Amniotic stem cell (primary cell): ENCODE results near the gene CCND1.
"Not testable (repeated sequence)": the region's sequence is repeated elsewhere in the genome, so short reads cannot be mapped to it uniquely, and the experiment has no call there.

Experiments used
- DNase-seq: peaks from one replicate; lab custom pipeline; 2025; lab: John Stamatoyannopoulos, UW

The CCND1 gene

GRCh38 chr11:69617682-69618081 lies 23.3 kb upstream of the CCND1 start:
- DNase-seq = no peak

DNA sequence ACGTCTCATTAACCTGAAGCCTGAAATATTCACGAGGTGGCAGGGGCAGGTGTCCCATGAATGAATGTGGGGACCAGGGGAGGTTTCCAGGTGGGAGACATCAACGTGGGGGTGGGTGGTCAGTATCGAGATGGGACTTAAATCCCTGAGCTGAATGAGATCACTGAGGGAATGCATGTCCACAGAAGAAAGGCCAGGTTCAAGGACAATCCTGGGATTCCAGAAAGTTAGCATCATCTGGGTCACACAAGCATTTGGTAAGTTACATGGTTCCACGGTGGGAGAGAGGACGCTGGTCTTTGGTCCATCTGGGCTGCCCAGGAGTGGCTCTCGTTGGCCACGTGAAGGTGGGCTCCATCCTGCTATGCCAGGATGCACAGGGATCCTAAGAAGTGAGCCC lies 22.7 kb upstream of the CCND1 start:
- DNase-seq = no peak

DNA sequence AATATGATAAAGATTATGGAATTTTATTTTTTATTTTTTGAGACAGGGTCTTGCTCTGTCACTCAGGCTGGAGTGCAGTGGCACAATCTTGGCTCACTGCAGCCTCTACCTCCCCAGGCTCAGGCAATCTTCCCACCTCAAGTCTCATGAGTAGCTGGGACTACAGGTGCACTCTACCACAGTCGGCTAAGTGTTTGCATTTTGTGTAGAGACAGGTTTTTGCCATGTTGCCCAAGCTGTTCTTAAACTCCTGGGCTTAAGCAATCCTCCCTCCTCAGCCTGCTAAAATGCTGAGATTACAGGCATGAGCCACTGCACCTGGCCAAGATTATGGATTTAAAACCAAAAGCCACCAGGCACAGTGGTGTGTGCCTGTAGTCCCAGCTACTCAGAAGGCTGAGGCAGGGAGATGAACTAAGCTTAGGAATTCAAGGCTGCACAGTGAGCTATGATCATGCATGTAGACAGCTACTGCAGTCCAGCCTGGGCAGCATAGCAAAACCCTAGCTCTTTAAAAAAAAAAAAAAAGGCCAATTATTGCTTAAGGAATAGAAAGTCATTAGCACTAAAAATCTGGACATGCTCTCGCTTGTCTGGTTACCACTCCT lies 20.2 kb upstream of the CCND1 start:
- DNase-seq = no peak

DNA sequence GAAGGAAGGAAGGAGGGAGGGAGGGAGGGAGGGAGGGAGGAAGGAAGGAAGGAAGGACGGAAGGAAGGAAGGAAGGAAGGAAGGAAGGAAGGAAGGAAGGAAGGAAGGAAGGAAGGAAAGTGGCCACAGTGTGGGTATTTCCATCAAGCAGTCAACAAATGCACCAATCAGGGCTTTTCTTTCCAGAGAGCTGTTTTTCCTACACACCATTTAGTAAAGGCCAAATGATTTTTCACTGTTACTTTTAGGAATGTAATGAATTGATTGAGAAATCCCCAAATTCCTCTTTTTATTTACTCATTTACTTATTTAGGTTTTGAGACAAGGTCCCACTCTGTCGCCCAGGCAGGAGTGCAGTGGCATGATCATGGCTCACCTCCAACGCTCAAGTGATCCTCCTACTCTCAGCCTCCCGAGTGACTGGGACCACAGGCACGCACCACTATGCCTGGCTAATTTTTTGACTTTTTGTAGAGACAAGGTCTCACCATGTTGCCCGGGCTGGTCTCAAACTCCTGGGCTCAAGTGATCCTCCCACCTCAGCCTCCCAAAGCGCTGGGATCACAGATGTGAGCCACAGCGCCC lies 18.8 kb upstream of the CCND1 start:
- DNase-seq = not testable (repeated sequence)

- no peak for DNase-seq
Observed at GRCh38 chr11:69624293-69624692, 16.7 kb upstream of the CCND1 start.

DNA sequence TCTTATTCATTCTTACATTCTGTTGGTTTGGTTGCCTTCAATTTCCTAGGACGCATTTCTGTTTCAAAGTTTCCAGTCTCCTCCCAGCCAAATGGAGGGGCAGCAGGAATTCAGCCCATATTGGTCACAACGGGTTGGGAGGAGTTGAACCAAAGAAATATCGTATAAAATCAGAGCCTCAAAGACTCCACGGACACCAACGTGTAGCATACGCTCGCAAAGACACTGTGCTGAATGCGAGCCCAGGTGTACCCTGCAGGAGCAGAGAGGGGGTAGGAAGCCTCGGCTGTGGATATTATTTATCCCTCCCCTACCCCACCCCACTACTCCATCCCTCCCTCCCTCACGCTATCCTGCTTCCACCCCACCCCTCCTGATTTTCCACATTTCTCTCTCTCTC lies 15.5 kb upstream of the CCND1 start:
- no peak for DNase-seq

GRCh38 chr11:69627551-69627950 lies 13.4 kb upstream of the CCND1 start:
- no peak for DNase-seq

GRCh38 chr11:69630017-69630416 lies 10.9 kb upstream of the CCND1 start:
- no peak for DNase-seq

- DNase-seq = no peak
Observed at GRCh38 chr11:69630424-69630823, 10.5 kb upstream of the CCND1 start.

GRCh38 chr11:69632900-69633299 lies 8.1 kb upstream of the CCND1 start:
- no peak for DNase-seq

DNA sequence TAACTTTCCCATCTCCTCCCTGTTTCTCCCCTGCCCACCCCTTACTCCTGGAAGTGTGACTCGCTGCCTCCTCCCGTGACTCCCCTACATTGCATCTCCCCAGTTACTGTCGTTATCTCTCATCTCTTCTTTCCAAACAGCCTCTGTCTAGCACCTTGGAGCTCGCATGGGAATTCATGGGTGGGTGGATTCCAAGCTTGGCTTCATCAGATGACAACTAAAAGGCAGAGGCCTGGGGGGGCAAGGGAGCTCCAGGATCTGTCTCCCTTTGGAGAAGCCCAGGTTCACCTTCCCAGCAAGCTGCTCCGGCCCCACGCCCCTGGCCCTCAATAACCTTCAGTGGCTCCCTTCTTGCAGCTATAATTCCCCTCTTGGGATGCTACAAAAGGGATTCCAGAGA lies 6.9 kb upstream of the CCND1 start:
- DNase-seq = no peak

GRCh38 chr11:69634590-69634989 lies 6.4 kb upstream of the CCND1 start:
- DNase-seq = no peak

DNA sequence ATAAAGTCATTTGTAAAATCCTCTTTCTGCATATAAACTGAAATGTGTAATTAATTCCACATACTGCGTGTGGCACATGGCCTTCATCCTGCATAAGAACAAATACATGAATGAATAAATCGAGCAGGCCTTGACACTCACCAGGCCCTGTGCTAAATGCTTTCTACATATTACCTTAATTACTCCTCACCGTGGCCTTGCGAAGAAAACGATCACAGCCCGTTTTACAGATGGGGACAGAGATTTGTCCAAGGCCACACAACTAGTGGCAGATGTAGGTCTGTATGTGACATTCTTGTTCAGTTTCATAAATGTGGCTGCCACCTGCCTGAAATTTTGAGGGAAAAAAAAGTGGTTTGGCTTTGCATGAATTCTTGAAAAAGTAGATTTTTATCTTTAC lies 5.8 kb upstream of the CCND1 start:
- DNase-seq = no peak

- DNase-seq = no peak
Observed at GRCh38 chr11:69635804-69636511, 5.0 kb upstream of the CCND1 start.

- peak; percentile 72 for DNase-seq
Observed at GRCh38 chr11:69636512-69637197, 4.3 kb upstream of the CCND1 start.

DNA sequence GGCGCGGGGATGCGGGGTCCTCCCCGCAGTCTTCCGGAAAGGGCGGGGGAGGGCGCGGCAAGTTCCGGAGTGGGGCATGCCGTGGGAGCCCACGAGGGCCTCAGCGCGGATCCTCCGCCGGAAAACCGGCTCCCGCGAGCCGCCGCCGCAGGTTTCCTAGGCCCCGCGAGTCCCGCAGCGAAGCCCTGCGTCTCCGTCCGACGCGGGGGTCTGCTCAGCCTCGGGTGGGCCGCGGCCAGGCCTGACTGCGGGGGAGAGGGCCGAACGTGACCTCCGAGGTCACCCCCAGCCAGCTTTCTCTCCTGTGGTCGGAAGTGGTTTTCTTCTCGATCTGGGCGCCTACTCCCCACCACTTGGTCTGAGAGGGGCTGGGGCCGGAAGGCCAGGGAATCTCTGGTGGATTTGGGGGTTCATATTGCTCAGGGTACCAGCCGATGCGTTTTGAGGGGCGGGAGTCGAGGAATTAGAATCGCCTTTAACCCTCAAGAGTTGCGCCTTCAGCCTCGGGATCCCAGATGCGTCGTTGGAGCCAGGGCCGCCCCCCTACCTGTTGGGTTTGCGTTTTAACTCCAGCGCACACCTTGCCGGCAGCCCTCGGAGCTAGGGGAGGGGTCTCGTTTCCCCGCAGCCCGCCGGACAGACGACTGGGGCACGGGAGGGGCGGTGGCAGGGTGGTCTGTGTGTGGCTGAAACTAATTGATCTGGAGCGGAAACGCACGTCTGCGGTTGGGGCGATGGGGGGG lies 3.6 kb upstream of the CCND1 start:
- no peak for DNase-seq

GRCh38 chr11:69637941-69638871 lies 2.8 kb upstream of the CCND1 start:
- no peak for DNase-seq

DNA sequence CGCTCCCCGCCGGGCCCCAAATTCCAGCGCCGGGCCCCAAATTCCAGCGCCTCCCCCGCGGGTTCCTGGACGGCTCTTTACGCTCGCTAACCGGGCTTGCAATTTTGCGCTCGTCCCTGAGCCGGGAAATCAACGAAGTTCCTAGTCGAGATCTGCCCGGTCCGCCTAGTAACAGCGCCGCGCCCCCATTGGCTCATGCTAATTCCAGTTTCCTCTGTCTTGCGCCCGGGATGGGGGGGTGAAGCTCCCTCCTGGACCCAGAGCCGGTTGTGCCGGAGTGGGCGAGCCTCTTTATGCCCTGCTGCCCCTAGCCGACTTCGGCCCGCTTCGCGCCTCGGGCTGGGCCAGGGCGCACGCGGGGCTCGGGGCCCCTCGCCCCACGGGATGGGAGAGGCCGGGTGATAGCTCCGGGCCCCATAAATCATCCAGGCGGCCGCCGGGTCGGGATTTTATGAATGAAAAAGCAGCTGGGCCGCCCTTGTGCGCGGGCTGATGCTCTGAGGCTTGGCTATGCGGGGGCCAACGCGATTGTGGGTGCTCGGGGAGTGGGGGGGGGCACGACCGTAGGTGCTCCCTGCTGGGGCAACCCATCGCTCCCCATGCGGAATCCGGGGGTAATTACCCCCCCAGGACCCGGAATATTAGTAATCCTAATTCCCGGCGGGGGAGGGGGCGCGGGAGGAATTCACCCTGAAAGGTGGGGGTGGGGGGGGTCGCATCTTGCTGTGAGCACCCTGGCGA lies 1.8 kb upstream of the CCND1 start:
- DNase-seq = peak; percentile 97

GRCh38 chr11:69639831-69640230 lies 1.1 kb upstream of the CCND1 start:
- DNase-seq = no peak

DNA sequence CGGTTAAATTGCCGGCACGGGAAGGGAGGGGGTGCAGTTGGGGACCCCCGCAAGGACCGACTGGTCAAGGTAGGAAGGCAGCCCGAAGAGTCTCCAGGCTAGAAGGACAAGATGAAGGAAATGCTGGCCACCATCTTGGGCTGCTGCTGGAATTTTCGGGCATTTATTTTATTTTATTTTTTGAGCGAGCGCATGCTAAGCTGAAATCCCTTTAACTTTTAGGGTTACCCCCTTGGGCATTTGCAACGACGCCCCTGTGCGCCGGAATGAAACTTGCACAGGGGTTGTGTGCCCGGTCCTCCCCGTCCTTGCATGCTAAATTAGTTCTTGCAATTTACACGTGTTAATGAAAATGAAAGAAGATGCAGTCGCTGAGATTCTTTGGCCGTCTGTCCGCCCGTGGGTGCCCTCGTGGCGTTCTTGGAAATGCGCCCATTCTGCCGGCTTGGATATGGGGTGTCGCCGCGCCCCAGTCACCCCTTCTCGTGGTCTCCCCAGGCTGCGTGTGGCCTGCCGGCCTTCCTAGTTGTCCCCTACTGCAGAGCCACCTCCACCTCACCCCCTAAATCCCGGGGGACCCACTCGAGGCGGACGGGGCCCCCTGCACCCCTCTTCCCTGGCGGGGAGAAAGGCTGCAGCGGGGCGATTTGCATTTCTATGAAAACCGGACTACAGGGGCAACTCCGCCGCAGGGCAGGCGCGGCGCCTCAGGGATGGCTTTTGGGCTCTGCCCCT lies 529 bp upstream of the CCND1 start:
- DNase-seq = no peak
